Measurements from ENCODE around the gene WDR88.

DNA sequence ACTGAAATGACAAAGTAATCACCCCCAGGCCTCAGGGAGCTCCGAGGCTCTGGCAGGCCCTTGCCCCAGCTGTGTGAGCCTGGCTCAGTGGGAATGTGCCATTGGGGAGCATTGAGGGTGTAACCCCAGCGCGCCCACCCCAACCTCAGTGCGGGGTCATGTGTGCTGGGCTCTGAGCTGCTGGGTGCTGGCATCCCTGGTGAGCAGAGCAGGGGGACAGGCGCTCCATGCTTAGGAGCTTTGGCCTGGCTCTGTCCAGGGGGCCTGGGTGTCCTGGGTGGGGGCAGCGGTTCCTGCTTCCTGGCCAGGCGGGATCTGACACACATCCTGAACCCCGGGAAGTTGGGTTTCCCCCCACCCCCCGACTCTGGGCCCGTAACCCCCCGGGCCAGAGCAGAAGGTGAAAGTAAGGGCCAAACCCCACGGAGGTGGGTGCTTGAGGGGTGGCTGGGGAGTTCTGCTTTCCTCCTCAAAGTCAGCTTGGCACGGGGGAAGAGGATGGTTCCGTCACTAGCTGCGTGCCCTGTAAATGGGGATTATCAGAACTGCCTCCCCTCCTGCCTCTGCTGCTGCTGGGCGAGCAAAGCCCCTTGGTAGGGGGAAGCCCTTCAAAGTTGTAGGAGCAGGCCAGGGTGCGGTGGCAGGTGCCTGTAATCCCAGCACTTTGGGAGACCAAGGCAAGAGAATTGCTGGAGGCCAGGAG, 63.9 kb downstream of the WDR88 start:
- TF ChIP-seq, protein P1, sequence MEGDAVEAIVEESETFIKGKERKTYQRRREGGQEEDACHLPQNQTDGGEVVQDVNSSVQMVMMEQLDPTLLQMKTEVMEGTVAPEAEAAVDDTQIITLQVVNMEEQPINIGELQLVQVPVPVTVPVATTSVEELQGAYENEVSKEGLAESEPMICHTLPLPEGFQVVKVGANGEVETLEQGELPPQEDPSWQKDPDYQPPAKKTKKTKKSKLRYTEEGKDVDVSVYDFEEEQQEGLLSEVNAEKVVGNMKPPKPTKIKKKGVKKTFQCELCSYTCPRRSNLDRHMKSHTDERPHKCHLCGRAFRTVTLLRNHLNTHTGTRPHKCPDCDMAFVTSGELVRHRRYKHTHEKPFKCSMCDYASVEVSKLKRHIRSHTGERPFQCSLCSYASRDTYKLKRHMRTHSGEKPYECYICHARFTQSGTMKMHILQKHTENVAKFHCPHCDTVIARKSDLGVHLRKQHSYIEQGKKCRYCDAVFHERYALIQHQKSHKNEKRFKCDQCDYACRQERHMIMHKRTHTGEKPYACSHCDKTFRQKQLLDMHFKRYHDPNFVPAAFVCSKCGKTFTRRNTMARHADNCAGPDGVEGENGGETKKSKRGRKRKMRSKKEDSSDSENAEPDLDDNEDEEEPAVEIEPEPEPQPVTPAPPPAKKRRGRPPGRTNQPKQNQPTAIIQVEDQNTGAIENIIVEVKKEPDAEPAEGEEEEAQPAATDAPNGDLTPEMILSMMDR (IDR thresholded peaks at IDR 0.05): no peak
- TF ChIP-seq POLR2AphosphoS5 (IDR thresholded peaks at IDR 0.05; ENCODE audit: insufficient read depth in 1 of 2, low read depth in 1 of 2) (no peak), POLR2A (IDR thresholded peaks at IDR 0.05) (no peak)

All from vagina (tissue), 2 donors.